ENCODE data around the gene CEP68.

DNA sequence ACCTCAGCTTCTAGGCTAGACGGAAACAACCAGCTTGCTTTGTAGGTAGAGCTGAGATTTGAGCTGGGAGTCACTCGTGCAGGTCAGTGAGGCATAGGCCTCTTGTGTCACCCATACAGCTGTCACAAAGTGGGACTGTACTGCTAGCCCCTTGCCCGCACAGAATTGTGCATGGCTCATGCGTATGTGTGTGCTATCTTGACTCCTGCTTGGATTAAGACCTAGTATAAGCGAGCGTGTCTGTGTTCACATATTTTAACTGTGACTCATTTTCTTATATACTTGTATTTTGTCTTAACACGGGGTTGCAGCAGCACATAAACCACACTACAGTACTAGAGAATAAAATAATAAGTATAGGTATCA lies 20.1 kb downstream of the CEP68 start:
- TF ChIP-seq, protein P1, sequence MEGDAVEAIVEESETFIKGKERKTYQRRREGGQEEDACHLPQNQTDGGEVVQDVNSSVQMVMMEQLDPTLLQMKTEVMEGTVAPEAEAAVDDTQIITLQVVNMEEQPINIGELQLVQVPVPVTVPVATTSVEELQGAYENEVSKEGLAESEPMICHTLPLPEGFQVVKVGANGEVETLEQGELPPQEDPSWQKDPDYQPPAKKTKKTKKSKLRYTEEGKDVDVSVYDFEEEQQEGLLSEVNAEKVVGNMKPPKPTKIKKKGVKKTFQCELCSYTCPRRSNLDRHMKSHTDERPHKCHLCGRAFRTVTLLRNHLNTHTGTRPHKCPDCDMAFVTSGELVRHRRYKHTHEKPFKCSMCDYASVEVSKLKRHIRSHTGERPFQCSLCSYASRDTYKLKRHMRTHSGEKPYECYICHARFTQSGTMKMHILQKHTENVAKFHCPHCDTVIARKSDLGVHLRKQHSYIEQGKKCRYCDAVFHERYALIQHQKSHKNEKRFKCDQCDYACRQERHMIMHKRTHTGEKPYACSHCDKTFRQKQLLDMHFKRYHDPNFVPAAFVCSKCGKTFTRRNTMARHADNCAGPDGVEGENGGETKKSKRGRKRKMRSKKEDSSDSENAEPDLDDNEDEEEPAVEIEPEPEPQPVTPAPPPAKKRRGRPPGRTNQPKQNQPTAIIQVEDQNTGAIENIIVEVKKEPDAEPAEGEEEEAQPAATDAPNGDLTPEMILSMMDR (IDR thresholded peaks at IDR 0.05 in 4 of 5, conservative IDR thresholded peaks at IDR 0.05 in 1 of 5), result no peak
- TF ChIP-seq POLR2A (IDR thresholded peaks at IDR 0.05), result no peak
